Endothelial cell of umbilical vein (primary cell): ENCODE results near the gene IL20.

Source experiments
- EZH2 ChIP-seq: IDR thresholded peaks from 2 replicates; pipeline ENCODE4 v1.6.1; 2012; ENCODE audit warnings: borderline replicate concordance, low read depth, mild to moderate bottlenecking, moderate library complexity, low read length, inconsistent platforms; ENCODE audit not compliant: severe bottlenecking
- GATA2 ChIP-seq: IDR thresholded peaks from 2 replicates; pipeline ENCODE4 v1.7.0; 2011; ENCODE audit warnings: low read depth, mild to moderate bottlenecking, moderate library complexity, mixed read lengths, low read length; ENCODE audit not compliant: insufficient read length, insufficient read depth
- JUN ChIP-seq: IDR thresholded peaks from 2 replicates; pipeline ENCODE4 v1.6.1; 2011; ENCODE audit warnings: borderline replicate concordance, low read depth; ENCODE audit not compliant: insufficient read length, insufficient read depth
- POLR2A ChIP-seq: IDR thresholded peaks from 2 replicates; pipeline ENCODE4 v1.6.1; 2012; ENCODE audit warnings: low read depth, mild to moderate bottlenecking, control low read depth, low read length
- POLR2AphosphoS5 ChIP-seq: IDR thresholded peaks from 2 replicates; pipeline ENCODE4 v1.6.1; 2012; ENCODE audit warnings: low read depth, mild to moderate bottlenecking, control low read depth, low read length, moderate library complexity; ENCODE audit not compliant: insufficient read depth
- TF ChIP-seq, protein P1 (sequence below), 2 donors: IDR thresholded peaks; 1 replicate in 1 of 2; 2 replicates in 1 of 2; pipeline ENCODE4 v1.5.1; 2011; ENCODE audit warnings: low read length in 2 of 2, mild to moderate bottlenecking in 2 of 2, moderate library complexity in 2 of 2, control low read depth in 1 of 2, inconsistent platforms in 1 of 2, low read depth in 1 of 2; ENCODE audit not compliant: insufficient read depth in 1 of 2; ENCODE audit errors: extremely low read depth in 1 of 2

- no peak for TF ChIP-seq EZH2
- TF ChIP-seq, protein P1, sequence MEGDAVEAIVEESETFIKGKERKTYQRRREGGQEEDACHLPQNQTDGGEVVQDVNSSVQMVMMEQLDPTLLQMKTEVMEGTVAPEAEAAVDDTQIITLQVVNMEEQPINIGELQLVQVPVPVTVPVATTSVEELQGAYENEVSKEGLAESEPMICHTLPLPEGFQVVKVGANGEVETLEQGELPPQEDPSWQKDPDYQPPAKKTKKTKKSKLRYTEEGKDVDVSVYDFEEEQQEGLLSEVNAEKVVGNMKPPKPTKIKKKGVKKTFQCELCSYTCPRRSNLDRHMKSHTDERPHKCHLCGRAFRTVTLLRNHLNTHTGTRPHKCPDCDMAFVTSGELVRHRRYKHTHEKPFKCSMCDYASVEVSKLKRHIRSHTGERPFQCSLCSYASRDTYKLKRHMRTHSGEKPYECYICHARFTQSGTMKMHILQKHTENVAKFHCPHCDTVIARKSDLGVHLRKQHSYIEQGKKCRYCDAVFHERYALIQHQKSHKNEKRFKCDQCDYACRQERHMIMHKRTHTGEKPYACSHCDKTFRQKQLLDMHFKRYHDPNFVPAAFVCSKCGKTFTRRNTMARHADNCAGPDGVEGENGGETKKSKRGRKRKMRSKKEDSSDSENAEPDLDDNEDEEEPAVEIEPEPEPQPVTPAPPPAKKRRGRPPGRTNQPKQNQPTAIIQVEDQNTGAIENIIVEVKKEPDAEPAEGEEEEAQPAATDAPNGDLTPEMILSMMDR (IDR thresholded peaks at IDR 0.05; ENCODE audit: extremely low read depth in 1 of 2, insufficient read depth in 1 of 2, low read depth in 1 of 2, low read length in 2 of 2): no peak
- TF ChIP-seq POLR2A: no peak
- no peak for TF ChIP-seq POLR2AphosphoS5
- TF ChIP-seq JUN: no peak
- no peak for TF ChIP-seq GATA2
Measured at GRCh38 chr1:206915030-206915735, 49.8 kb downstream of the IL20 start.
